ENCODE results near the gene CPVL.

GRCh38 chr7:29038463-29038862, 107.9 kb downstream of the CPVL start:
- TF ChIP-seq CTCF (conservative IDR thresholded peaks at IDR 0.05; ENCODE audit: low read depth in 2 of 2) (no peak), EZH2 (IDR thresholded peaks at IDR 0.05; ENCODE audit: low read depth, unreplicated experiment) (no peak), POLR2AphosphoS5 (IDR thresholded peaks at IDR 0.05; ENCODE audit: low read depth) (no peak), REST (IDR thresholded peaks at IDR 0.05; ENCODE audit: unreplicated experiment) (no peak), EZH2phosphoT487 (IDR thresholded peaks at IDR 0.05; ENCODE audit: unreplicated experiment) (no peak), JUNB (IDR thresholded peaks at IDR 0.05; ENCODE audit: unreplicated experiment) (no peak), ETS1 (IDR thresholded peaks at IDR 0.05) (no peak)
